Sigmoid colon (tissue), 7 donors: ENCODE data around the gene SLC9B2. TPM values are rescaled to one million over a fixed set of nuclear protein-coding genes. Genes with fewer than 3 reads are reported as not detected.
A peak's percentile ranks its signal among the peaks of the same experiment; 100 is the strongest.

Experiments used
- DNase-seq: peaks from one replicate; pipeline ENCODE4 v3.0.0-alpha.2; 2019
- H3K27ac ChIP-seq, 4 donors: fragments of 200-600 bp; sonication (generic); one replicate each; pipeline ENCODE4 v1.5.1; 2016 to 2019; ENCODE audit warnings: mild to moderate bottlenecking in 1 of 4
- H3K27me3 ChIP-seq, 3 donors: fragments of 200-600 bp; sonication (generic); one replicate each; pipeline ENCODE4 v1.5.1; 2019; ENCODE audit warnings: mild to moderate bottlenecking in 1 of 3
- H3K36me3 ChIP-seq, 4 donors: fragments of 200-600 bp; sonication (generic); one replicate each; pipeline ENCODE4 v1.5.1; 2016 to 2019
- H3K4me1 ChIP-seq, 4 donors: fragments of 200-600 bp; sonication (generic); one replicate each; pipeline ENCODE4 v1.5.1; 2017 to 2019
- H3K4me3 ChIP-seq, 4 donors: fragments of 200-600 bp; sonication (generic); one replicate each; pipeline ENCODE4 v1.5.1; 2017 to 2019; ENCODE audit warnings: mild to moderate bottlenecking in 2 of 4, moderate library complexity in 1 of 4
- H3K9me3 ChIP-seq, 4 donors: fragments of 200-600 bp in 3 of 4; sonication (generic) in 3 of 4; one replicate each; pipeline versions ENCODE4 v1.5.1 to v1.6.1; 2013 to 2019
- EP300 ChIP-seq, 4 donors: sonication (generic); formaldehyde crosslinking; IDR thresholded peaks; one replicate each; pipeline ENCODE4 v1.6.1; 2017; ENCODE audit warnings: antibody characterized with exemption in 4 of 4
- POLR2A ChIP-seq, 2 donors: fragments of 450-650 bp; IDR thresholded peaks; one replicate each; pipeline ENCODE4 v1.6.1; 2016; ENCODE audit warnings: antibody characterized with exemption in 2 of 2, mild to moderate bottlenecking in 2 of 2, moderate library complexity in 2 of 2
- POLR2AphosphoS5 ChIP-seq, 4 donors: sonication (generic); formaldehyde crosslinking; IDR thresholded peaks; one replicate each; pipeline ENCODE4 v1.6.1; 2017; ENCODE audit warnings: antibody characterized with exemption in 4 of 4
- WGBS, 2 donors: extraction: QIAGEN DNeasy Blood & Tissue Kit; methylation state at CpG; one replicate each; pipeline ENCODE4 v1.1.7; 2013; 5-methylcytosine and 5-hydroxymethylcytosine counted together
- intact Hi-C: fragments of 100-400 bp; cut with DNase I; formaldehyde crosslinking; loops from one replicate; pipeline ENCODE4 v1.15.1; 2023
- polyA plus RNA-seq, 3 donors: library from polyadenylated mRNA; stranded (reverse); fragments of 200-250 nt; gene quantifications; one replicate each; pipeline ENCODE4 v1.2.3, GENCODE V29; 2013
- total RNA-seq, 4 donors: library from RNA; depleted of rRNA; stranded (reverse); fragments of >200 nt; gene quantifications; one replicate each; pipeline ENCODE4 v1.1.0, GENCODE V29; 2016
- TF ChIP-seq, protein P1 (sequence below), 4 experiments: fragments of 450-650 bp in 3 of 4; fragments of 200-600 bp in 1 of 4; IDR thresholded peaks; one replicate each; pipeline ENCODE4 v1.5.1; 2016 to 2019; ENCODE audit warnings: antibody characterized with exemption in 4 of 4, mild to moderate bottlenecking in 3 of 4, moderate library complexity in 2 of 4
- donor health status: healthy with polysubstance abuse.
- donor health status: Bipolar disorder and iron deficiency.
- donor health status: healthy.

The SLC9B2 gene, protein sequence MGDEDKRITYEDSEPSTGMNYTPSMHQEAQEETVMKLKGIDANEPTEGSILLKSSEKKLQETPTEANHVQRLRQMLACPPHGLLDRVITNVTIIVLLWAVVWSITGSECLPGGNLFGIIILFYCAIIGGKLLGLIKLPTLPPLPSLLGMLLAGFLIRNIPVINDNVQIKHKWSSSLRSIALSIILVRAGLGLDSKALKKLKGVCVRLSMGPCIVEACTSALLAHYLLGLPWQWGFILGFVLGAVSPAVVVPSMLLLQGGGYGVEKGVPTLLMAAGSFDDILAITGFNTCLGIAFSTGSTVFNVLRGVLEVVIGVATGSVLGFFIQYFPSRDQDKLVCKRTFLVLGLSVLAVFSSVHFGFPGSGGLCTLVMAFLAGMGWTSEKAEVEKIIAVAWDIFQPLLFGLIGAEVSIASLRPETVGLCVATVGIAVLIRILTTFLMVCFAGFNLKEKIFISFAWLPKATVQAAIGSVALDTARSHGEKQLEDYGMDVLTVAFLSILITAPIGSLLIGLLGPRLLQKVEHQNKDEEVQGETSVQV
- total RNA-seq, result 10 to 100 TPM; 10.3 to 40.9 (median 17.1) TPM
- polyA plus RNA-seq, result 1 to 10 TPM; 1.4 to 5.4 (median 5.0) TPM

DNA sequence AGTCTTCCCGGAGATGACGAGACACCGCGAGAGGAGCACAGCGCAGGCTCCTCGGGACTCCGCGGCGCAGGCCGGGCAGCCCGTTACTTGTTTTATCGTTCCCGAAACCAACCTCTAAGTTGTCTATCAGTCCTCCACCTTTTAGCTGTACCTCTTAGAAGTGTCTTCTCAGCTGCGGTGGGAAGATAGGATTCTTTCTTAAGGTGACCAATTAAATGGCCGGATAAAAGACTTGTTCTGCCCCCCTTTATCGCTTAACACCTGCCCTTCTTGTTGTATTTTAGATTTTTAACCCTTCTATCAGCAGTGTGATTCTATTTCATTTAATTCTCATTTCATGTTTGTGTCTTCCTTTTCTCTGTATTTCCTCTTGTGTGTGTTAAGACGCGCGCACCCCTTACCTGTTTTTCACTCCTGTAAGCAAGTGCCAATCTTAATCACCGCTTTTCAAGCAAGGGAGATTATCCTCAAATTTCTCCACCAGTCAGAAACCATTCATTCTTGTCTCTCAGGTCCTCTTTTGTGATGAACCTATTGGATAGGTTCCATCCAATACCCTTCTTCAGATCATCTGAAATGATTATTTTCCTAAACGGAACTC is at the start of gene SLC9B2:
Gene SLC9B2 (minus strand): TSS at position 15 of the 601 bp plus-strand sequence. CDS start 9,211 bp downstream, outside the sequence.
- Histone ChIP-seq H3K4me3 (peak within 1 kb of the TSS; percentile 60 to 84 (median 64)), H3K27me3 (no peaks in the 10 kb centered on the region), H3K9me3 (no peaks in the 10 kb centered on the region), H3K4me1 (peaks cover 0 to 16% (median 8%) of the 10 kb centered on the region in 4 donors), H3K36me3 (peaks cover 0 to 20% (median 6%) of the 10 kb centered on the region in 4 donors), H3K27ac (peak within 1 kb of the TSS; percentile 84 to 95 (median 88))
- WGBS, 2 donors, result 20 to 22% methylated on average over 21 of the region's 21 CpGs
- TF ChIP-seq POLR2AphosphoS5 (IDR thresholded peaks at IDR 0.05) (no peak), EP300 (IDR thresholded peaks at IDR 0.05) (no peak), POLR2A (IDR thresholded peaks at IDR 0.05) (no peak)
- intact Hi-C loops, result loop anchor here (2.0 to 10.0 kb wide), 3 partner anchors 22 to 212 kb away; partner anchors contain the start of genes BDH2 and CISD2
- DNase-seq, result no peak

DNA sequence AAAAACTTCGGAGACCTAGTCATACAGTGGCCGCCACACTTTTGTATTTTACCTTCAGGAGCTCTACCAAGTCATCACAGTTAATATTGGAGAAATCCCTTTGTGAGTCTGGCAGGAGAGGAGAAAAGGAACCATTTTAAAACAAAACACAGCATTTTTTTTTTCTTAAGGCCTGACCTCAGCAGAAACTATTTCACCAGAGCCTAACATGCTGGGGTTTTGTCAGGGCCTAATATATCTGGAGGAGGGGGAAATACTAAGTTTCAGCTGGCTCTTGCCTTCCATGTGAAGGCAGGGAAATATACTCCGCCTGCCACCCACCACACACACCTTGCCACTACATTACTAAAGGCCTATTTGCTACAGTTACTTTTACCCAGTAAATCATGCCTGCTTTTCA is 49.6 kb upstream of the SLC9B2 start:
- WGBS, 2 donors, result 97 to 98% methylated on average over 3 of the region's 3 CpGs
- Histone ChIP-seq H3K27me3 (no peaks in the 10 kb centered on the region), H3K27ac (no peak overlapping the region), H3K36me3 (no peaks in the 10 kb centered on the region), H3K4me1 (no peaks in the 10 kb centered on the region), H3K4me3 (no peak overlapping the region), H3K9me3 (no peaks in the 10 kb centered on the region)
- TF ChIP-seq POLR2AphosphoS5 (IDR thresholded peaks at IDR 0.05), result no peak
- TF ChIP-seq POLR2A (IDR thresholded peaks at IDR 0.05), result no peak
- TF ChIP-seq, protein P1, sequence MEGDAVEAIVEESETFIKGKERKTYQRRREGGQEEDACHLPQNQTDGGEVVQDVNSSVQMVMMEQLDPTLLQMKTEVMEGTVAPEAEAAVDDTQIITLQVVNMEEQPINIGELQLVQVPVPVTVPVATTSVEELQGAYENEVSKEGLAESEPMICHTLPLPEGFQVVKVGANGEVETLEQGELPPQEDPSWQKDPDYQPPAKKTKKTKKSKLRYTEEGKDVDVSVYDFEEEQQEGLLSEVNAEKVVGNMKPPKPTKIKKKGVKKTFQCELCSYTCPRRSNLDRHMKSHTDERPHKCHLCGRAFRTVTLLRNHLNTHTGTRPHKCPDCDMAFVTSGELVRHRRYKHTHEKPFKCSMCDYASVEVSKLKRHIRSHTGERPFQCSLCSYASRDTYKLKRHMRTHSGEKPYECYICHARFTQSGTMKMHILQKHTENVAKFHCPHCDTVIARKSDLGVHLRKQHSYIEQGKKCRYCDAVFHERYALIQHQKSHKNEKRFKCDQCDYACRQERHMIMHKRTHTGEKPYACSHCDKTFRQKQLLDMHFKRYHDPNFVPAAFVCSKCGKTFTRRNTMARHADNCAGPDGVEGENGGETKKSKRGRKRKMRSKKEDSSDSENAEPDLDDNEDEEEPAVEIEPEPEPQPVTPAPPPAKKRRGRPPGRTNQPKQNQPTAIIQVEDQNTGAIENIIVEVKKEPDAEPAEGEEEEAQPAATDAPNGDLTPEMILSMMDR (IDR thresholded peaks at IDR 0.05), result no peak
- TF ChIP-seq EP300 (IDR thresholded peaks at IDR 0.05), result no peak
- intact Hi-C loops, result no loop called here
- no peak for DNase-seq

DNA sequence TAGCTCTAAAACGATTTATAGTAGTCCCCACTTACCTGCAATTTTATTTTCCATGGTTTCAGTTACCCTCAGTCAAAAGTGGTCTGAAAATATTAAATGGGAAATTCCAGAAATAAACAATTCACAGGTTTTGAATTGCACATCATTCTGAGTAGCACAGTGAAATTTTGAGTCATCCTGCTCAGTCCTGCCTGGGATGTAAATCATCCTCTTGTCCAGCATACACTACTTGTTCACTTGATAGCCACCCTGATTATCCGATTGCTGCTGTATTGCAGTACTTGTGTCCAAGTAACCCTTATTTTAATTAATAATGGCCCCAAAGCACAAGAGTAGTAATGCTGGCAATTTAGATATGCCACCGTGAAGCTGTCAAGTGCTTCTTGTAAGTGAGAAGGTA is 46.6 kb upstream of the SLC9B2 start:
- DNase-seq, result no peak
- TF ChIP-seq, protein P1 (IDR thresholded peaks at IDR 0.05), result no peak
- TF ChIP-seq EP300 (IDR thresholded peaks at IDR 0.05) (no peak), POLR2AphosphoS5 (IDR thresholded peaks at IDR 0.05) (no peak), POLR2A (IDR thresholded peaks at IDR 0.05) (no peak)
- Histone ChIP-seq H3K27ac (no peak overlapping the region), H3K4me1 (no peaks in the 10 kb centered on the region), H3K4me3 (no peak overlapping the region), H3K36me3 (no peaks in the 10 kb centered on the region), H3K9me3 (no peaks in the 10 kb centered on the region), H3K27me3 (no peaks in the 10 kb centered on the region)
- intact Hi-C loops, result no loop called here
- WGBS, 2 donors, result 82 to 91% methylated on average over 3 of the region's 3 CpGs

DNA sequence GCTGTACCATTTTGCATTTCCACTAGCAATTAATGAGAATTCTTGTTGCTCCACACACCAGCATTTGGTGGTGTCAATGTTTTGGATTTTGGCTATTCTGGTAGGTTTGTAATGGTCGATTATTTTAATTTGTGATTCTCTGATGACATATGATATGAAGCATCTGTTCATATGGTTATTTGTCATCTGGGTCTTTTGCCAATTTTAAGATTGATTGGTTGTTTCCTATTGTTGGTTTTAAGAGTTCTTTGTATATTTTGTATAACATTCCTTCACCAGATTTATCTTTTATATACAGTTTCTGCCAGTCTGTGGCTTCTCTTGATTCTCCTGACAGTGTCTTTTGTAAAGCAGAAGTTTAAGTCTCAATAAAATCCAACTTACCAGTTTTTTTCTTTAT is 41.6 kb upstream of the SLC9B2 start:
- no peak overlapping the region for H3K27ac ChIP-seq
- no peaks in the 10 kb centered on the region for H3K27me3 ChIP-seq
- 86 to 89% methylated on average over 1 of the region's 1 CpG for WGBS, 2 donors
- no peak overlapping the region for H3K4me3 ChIP-seq
- no peaks in the 10 kb centered on the region for H3K9me3 ChIP-seq
- DNase-seq, result no peak
- H3K4me1 ChIP-seq, result no peaks in the 10 kb centered on the region
- no peaks in the 10 kb centered on the region for H3K36me3 ChIP-seq
- intact Hi-C loops, result no loop called here
- TF ChIP-seq, protein P1 (IDR thresholded peaks at IDR 0.05), result no peak
- no peak for TF ChIP-seq EP300 (IDR thresholded peaks at IDR 0.05)

DNA sequence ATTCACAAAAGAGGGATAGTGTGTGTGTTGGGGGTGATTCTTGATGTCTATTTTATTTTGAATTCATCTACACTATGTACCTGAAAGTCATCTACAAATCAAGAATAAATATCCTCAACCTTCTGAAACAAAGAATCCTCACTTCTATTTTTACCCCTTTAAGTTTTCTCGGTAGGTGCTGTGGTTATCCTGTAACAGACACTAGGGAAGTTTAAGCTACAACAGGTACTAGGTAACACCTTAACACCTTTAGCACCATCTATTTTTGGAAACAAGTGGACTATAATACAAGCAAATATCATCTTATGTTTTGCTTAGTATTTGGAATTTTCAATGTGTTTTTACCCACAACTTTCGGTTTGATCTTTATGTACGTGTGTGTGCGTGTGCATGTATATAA is 35.0 kb upstream of the SLC9B2 start:
- no peak for DNase-seq
- intact Hi-C loops, result no loop called here
- Histone ChIP-seq H3K4me3 (no peak overlapping the region), H3K36me3 (no peaks in the 10 kb centered on the region), H3K27me3 (no peaks in the 10 kb centered on the region), H3K27ac (no peak overlapping the region), H3K4me1 (no peaks in the 10 kb centered on the region), H3K9me3 (no peaks in the 10 kb centered on the region)
- TF ChIP-seq EP300 (IDR thresholded peaks at IDR 0.05) (no peak), POLR2A (IDR thresholded peaks at IDR 0.05) (no peak), POLR2AphosphoS5 (IDR thresholded peaks at IDR 0.05) (no peak)
- TF ChIP-seq, protein P1 (IDR thresholded peaks at IDR 0.05), result no peak
- WGBS, 2 donors, result 84 to 97% methylated on average over 4 of the region's 4 CpGs
